Measurements from ENCODE around the gene U2AF2. TPM values are rescaled to one million over a fixed set of nuclear protein-coding genes. Genes with fewer than 3 reads are reported as not detected.

Gene U2AF2
- total RNA-seq, 3 donors from 2014 or later (not counting 1 experiment from before 2014, with no cell fraction given) = 304 to 322 (median 321) TPM

DNA sequence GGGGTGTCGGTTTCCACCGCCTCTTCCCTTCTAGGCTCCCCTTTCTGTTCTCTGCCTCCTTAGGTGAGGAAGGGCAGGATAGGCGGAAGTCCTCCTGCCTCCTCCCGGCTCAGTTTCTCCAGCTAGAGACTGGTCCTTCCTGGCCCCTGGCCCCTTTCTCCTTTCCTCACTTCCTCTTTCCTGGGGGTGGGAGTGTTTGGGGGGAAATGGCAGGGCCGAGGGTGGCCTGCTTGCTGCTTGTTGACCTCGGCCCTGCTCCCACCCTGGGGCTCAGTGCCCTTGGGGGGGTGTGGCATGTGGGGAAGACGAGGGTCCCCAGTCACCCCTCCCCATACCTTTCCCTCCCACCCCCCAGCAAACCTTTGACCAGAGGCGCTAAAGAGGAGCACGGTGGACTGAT lies 5.0 kb downstream of the U2AF2 start:
- H3K27me3 ChIP-seq (ENCODE audit: control insufficient read depth, insufficient read depth, low read length) = no peaks in the 10 kb centered on the region
- H3K9me3 ChIP-seq (ENCODE audit: control insufficient read depth, insufficient read depth, low read length) = no peaks in the 10 kb centered on the region
- Mint-ChIP-seq H3K36me3 (peaks cover 8% of the 10 kb centered on the region), H3K4me3 (peak overlapping the region; percentile 70), H3K27ac (peak overlapping the region; percentile 64 to 78), H3K27me3 (ENCODE audit: low read depth in 2 of 2) (no peaks in the 10 kb centered on the region), H3K9me3 (no peaks in the 10 kb centered on the region), H3K4me1 (peaks cover 46 to 73% of the 10 kb centered on the region in 2 donors)
- H3K4me1 ChIP-seq (ENCODE audit: control insufficient read depth, insufficient read depth, low read length) = peaks cover 52% of the 10 kb centered on the region
- H3K36me3 ChIP-seq (ENCODE audit: control insufficient read depth, insufficient read depth, low read length) = peaks cover 58% of the 10 kb centered on the region
- WGBS (ENCODE audit: insufficient coverage) = 96% methylated on average over 5 of the region's 9 CpGs
- intact Hi-C loops (cut with micrococcal nuclease) = loop anchor here (10.0 kb wide), 2 partner anchors 655 to 1465 kb away; partner anchors contain the start of genes TSEN34 and ZSCAN5A
- ATAC-seq = no peak
- H3K4me3 ChIP-seq (ENCODE audit: low read length) = no peak overlapping the region
- DNase-seq = no peak
- H3K27ac ChIP-seq (ENCODE audit: low read length) = no peak overlapping the region
- TF ChIP-seq, protein P1, sequence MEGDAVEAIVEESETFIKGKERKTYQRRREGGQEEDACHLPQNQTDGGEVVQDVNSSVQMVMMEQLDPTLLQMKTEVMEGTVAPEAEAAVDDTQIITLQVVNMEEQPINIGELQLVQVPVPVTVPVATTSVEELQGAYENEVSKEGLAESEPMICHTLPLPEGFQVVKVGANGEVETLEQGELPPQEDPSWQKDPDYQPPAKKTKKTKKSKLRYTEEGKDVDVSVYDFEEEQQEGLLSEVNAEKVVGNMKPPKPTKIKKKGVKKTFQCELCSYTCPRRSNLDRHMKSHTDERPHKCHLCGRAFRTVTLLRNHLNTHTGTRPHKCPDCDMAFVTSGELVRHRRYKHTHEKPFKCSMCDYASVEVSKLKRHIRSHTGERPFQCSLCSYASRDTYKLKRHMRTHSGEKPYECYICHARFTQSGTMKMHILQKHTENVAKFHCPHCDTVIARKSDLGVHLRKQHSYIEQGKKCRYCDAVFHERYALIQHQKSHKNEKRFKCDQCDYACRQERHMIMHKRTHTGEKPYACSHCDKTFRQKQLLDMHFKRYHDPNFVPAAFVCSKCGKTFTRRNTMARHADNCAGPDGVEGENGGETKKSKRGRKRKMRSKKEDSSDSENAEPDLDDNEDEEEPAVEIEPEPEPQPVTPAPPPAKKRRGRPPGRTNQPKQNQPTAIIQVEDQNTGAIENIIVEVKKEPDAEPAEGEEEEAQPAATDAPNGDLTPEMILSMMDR (IDR thresholded peaks at IDR 0.05) = no peak

DNA sequence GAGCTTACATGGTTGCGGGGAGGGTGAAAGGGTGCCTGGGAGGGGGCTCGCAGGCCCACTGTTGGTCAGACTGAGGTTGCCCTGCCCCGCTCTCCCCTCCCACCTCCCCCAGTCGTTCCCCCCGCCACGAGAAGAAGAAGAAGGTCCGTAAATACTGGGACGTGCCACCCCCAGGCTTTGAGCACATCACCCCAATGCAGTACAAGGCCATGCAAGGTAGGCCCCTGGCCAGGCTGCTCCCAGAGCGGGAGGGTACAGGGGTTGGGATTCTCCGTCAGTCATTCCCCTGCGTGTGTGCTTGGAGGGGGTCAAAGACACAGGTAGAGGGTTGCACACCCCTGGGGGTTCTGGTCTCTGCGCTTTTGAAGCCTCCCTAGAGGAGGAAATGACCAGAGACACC lies 5.6 kb downstream of the U2AF2 start:
- TF ChIP-seq, protein P1 (IDR thresholded peaks at IDR 0.05) = no peak
- H3K4me3 ChIP-seq (ENCODE audit: low read length) = no peak overlapping the region
- no peak overlapping the region for H3K4me3 Mint-ChIP-seq
- no peaks in the 10 kb centered on the region for H3K9me3 ChIP-seq (ENCODE audit: control insufficient read depth, insufficient read depth, low read length)
- DNase-seq (no peak), ATAC-seq (no peak)
- peaks cover 52% of the 10 kb centered on the region for H3K4me1 ChIP-seq (ENCODE audit: control insufficient read depth, insufficient read depth, low read length)
- H3K27me3 ChIP-seq (ENCODE audit: control insufficient read depth, insufficient read depth, low read length) = no peaks in the 10 kb centered on the region
- H3K36me3 Mint-ChIP-seq = peaks cover 8% of the 10 kb centered on the region
- 94% methylated on average over 9 of the region's 12 CpGs for WGBS (ENCODE audit: insufficient coverage)
- H3K36me3 ChIP-seq (ENCODE audit: control insufficient read depth, insufficient read depth, low read length) = peaks cover 61% of the 10 kb centered on the region
- no peaks in the 10 kb centered on the region for H3K27me3 Mint-ChIP-seq (ENCODE audit: low read depth in 2 of 2)
- peaks cover 43 to 73% of the 10 kb centered on the region in 2 donors for H3K4me1 Mint-ChIP-seq
- no peaks in the 10 kb centered on the region for H3K9me3 Mint-ChIP-seq
- peak overlapping the region in 1 of 2 donors; percentile 78 for H3K27ac Mint-ChIP-seq
- no peak overlapping the region for H3K27ac ChIP-seq (ENCODE audit: low read length)
- intact Hi-C loops (cut with micrococcal nuclease) = no loop called here

DNA sequence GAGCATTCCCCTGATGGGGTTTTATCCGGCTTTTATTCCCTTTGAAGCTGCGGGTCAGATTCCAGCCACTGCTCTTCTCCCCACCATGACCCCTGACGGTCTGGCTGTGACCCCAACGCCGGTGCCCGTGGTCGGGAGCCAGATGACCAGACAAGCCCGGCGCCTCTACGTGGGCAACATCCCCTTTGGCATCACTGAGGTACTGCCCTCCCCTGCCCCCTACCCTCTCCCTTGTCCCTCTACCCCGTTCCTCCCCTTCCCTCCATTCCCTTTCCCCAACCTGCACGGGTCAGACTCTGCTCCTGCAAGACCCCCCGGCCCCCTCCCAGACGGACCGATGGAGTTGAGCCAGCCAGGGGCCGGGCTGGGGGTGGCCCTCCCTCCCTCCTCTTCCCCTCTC lies 6.2 kb downstream of the U2AF2 start:
- no peaks in the 10 kb centered on the region for H3K27me3 ChIP-seq (ENCODE audit: control insufficient read depth, insufficient read depth, low read length)
- Mint-ChIP-seq H3K27ac (peak overlapping the region in 1 of 2 donors; percentile 78), H3K4me1 (peaks cover 37 to 71% of the 10 kb centered on the region in 2 donors), H3K27me3 (ENCODE audit: low read depth in 2 of 2) (no peaks in the 10 kb centered on the region), H3K36me3 (peaks cover 8% of the 10 kb centered on the region), H3K9me3 (no peaks in the 10 kb centered on the region), H3K4me3 (no peak overlapping the region)
- peaks cover 65% of the 10 kb centered on the region for H3K36me3 ChIP-seq (ENCODE audit: control insufficient read depth, insufficient read depth, low read length)
- DNase-seq (no peak), ATAC-seq (no peak)
- no peaks in the 10 kb centered on the region for H3K9me3 ChIP-seq (ENCODE audit: control insufficient read depth, insufficient read depth, low read length)
- H3K27ac ChIP-seq (ENCODE audit: low read length) = no peak overlapping the region
- intact Hi-C loops (cut with micrococcal nuclease) = no loop called here
- H3K4me3 ChIP-seq (ENCODE audit: low read length) = no peak overlapping the region
- 95% methylated on average over 16 of the region's 16 CpGs for WGBS (ENCODE audit: insufficient coverage)
- TF ChIP-seq, protein P1 (IDR thresholded peaks at IDR 0.05) = no peak
- H3K4me1 ChIP-seq (ENCODE audit: control insufficient read depth, insufficient read depth, low read length) = peaks cover 46% of the 10 kb centered on the region

DNA sequence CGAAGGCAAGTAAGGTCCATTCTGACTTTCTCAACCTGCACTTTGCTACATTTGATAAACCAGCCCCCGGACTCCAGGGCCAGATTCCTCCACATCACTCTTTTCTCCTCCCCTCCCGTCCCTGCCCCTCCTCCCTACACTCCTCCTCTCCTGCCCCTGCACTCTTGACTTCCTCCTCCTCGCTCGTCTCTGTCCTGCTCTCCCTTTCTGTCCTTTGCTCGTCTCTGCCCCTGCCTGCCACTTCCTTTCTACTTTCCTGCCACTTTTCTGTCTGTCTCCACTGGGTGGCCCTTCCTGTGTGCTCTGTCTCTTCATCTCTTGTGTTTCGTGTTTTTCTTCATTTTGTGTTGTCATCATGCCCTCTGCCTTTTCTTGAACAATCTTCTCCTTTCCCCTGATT lies 7.0 kb downstream of the U2AF2 start:
- TF ChIP-seq, protein P1 (IDR thresholded peaks at IDR 0.05) = no peak
- no peaks in the 10 kb centered on the region for H3K27me3 Mint-ChIP-seq (ENCODE audit: low read depth in 2 of 2)
- H3K27ac ChIP-seq (ENCODE audit: low read length) = no peak overlapping the region
- H3K4me3 ChIP-seq (ENCODE audit: low read length) = no peak overlapping the region
- H3K4me3 Mint-ChIP-seq = no peak overlapping the region
- intact Hi-C loops (cut with micrococcal nuclease) = no loop called here
- no peaks in the 10 kb centered on the region for H3K9me3 Mint-ChIP-seq
- peaks cover 29 to 63% of the 10 kb centered on the region in 2 donors for H3K4me1 Mint-ChIP-seq
- peaks cover 73% of the 10 kb centered on the region for H3K36me3 ChIP-seq (ENCODE audit: control insufficient read depth, insufficient read depth, low read length)
- H3K27ac Mint-ChIP-seq = no peak overlapping the region
- peaks cover 8% of the 10 kb centered on the region for H3K36me3 Mint-ChIP-seq
- peaks cover 38% of the 10 kb centered on the region for H3K4me1 ChIP-seq (ENCODE audit: control insufficient read depth, insufficient read depth, low read length)
- no peaks in the 10 kb centered on the region for H3K9me3 ChIP-seq (ENCODE audit: control insufficient read depth, insufficient read depth, low read length)
- no peaks in the 10 kb centered on the region for H3K27me3 ChIP-seq (ENCODE audit: control insufficient read depth, insufficient read depth, low read length)
- DNase-seq (no peak), ATAC-seq (no peak)
- WGBS (ENCODE audit: insufficient coverage) = 75% methylated on average over 7 of the region's 7 CpGs

Measured in natural killer cell (primary cell).